ENCODE results near the gene UBL5.
"Not testable (repeated sequence)": the region's sequence is repeated elsewhere in the genome, so short reads cannot be mapped to it uniquely, and the experiment has no call there.

Gene UBL5

GRCh38 chr19:9827289-9828238 is at the start of gene UBL5:
Gene UBL5, plus strand, starts transcription at chr19:9827918. Its CDS starts 420 bp downstream, at chr19:9828338.
- peak; percentile 90 for DNase-seq

GRCh38 chr19:9782338-9782737 is 45.4 kb upstream of the UBL5 start:
- no peak for DNase-seq

GRCh38 chr19:9784163-9784496 is 43.6 kb upstream of the UBL5 start:
- not testable (repeated sequence) for DNase-seq

DNA sequence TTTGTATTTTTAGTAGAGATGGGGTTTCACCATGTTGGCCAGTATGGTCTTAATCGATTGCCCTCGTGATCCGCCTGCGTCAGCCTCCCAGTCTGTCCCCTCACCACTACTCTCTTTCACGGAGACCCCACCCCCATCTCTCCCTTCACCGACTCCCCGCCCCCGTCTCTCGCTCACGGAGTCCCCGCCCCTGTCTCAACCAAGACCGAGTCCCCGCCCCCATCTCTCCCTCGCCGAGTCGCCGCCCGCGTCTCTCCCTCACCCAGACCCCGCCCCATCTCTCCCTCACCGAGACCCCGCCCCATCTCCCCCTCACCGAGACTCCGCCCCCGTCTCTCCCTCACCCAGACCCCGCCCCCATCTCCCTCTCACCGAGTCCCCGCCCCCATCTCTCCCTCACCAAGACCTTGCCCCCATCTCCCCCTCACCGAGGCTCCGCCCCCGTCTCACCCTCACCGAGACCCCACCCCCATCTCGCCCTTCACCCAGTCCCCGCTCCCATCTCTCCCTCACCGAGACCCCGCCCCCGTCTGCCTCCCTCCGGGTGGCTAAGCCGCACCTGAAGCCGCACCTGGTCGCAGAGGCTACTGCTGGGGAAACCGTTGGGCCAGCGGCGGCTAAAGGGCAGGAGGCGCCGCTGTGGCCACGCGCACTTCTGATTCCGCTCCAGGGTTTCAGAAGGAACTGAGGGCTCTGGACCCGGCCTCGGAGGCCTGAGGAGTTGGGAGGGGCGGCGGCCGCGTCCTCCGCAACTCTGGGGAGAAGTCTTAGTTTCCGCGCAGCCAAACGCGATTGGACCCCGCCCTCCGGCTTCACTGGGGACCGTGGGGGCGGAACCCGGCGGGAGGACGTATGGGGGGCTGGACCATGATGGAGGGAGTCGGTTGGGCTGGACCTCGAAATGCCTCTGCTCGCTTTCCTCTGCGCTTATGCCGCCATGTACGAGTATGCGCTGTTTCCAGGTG is 42.1 kb upstream of the UBL5 start:
- DNase-seq = peak; percentile 98

GRCh38 chr19:9786342-9786741 is 41.4 kb upstream of the UBL5 start:
- DNase-seq = no peak

- DNase-seq = no peak
Measured at GRCh38 chr19:9786819-9787218, 40.9 kb upstream of the UBL5 start.

DNA sequence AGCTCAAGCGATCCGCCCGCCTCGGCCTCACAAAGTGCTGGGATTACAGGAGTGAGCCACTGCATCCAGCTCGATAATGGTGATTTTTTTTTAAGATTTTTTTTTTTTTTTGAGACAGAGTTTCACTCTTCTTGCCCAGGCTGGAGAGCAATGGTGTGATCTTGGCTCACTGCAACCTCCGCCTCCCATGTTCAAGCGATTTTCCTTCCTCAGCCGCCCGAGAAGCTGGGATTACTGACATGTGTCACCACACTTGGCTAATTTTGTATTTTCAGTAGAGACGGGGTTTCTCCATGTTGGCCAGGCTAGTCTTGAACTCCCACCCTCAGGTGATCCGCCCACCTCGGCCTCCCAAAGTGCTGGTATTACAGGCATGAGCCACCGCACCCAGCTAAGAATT is 39.1 kb upstream of the UBL5 start:
- not testable (repeated sequence) for DNase-seq

- DNase-seq = no peak
Measured at GRCh38 chr19:9789066-9789465, 38.7 kb upstream of the UBL5 start.

DNA sequence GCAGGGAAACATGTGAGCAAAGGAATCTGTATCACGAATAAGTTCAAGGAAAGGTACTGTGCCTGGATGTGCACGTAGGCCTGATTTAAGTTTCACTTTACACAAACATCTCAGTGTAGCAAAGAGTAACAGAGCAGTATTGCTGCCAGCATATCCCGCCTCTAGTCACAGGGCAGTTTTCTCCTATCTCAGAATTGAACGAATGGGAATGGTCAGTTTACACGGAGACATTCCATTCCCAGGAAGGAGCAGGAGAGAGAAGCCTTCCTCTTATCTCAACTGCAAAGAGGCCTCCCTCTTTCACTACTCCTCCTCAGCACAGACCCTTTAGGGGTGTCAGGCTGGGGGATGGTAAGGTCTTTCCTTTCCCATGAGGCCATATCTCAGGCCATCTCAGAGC is 38.1 kb upstream of the UBL5 start:
- DNase-seq = not testable (repeated sequence)

- not testable (repeated sequence) for DNase-seq
Measured at GRCh38 chr19:9791073-9791367, 36.7 kb upstream of the UBL5 start.

- DNase-seq = peak; percentile 87
Measured at GRCh38 chr19:9791552-9792205, 36.0 kb upstream of the UBL5 start.

- DNase-seq = peak; percentile 60
Measured at GRCh38 chr19:9792206-9793070, 35.3 kb upstream of the UBL5 start.

DNA sequence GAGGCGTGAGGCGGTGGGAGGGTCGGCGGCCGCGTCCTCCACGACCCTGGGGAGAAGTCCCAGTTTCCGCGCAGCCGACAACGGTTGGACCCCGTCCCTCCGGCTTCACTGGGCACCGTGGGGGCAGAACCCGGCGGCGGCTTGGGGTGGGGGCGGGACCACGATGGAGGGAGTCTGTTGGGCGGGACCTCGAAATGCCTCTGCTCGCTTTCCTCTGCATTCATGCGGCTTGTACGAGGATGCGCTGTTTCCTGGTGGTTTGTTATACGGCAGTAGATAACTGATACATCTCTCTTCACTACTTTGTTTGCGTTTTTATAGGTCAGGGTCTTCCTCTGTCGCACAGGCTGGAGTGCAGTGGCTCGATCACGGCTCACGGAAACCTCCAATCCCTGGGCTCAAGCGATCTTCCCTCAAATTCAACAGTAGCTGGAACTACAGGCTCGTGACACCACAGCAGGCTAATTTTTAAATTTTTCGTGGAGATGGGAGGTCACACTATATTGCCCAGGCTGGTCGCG is 34.6 kb upstream of the UBL5 start:
- no peak for DNase-seq

GRCh38 chr19:9796113-9796773 is 31.5 kb upstream of the UBL5 start:
- peak; percentile 47 for DNase-seq

- DNase-seq = no peak
Measured at GRCh38 chr19:9797871-9798270, 29.8 kb upstream of the UBL5 start.

DNA sequence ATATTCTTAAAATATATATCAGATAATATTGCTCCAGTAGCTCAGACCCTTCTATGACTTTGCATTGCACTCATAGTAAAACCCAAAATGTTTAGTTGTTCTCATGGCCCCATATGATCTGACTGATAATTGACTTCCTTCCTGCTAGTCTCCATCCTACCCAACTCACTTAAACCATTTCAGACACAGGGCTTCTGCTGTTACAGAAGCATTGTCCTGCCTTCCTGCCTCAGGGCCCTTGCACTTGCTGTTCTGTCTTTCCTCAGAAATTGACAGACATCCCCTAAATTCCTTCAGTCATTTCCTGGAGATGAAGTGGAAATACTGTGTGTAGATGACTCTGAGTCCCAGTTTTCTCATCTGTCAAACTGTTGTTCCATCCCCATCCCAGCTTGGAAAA is 28.6 kb upstream of the UBL5 start:
- no peak for DNase-seq

DNA sequence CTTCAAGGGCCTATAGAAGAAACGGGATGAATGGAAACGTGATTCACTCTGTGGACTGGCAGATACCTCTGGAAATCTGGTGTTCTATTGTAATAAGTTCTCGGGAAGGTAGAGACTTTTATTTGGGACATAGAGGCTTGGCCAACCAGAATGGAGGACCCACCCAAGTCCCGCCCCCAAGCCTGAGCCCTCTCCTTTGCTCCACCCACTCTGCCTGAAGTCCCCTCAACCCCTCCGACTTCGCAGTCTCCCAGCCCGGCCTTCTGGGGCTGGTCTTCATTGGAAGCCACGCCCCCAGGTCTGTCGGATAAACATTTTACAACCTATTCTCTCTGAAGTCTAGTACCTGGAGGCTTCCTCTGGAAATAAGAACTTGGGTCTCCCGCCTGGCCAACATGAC is 25.7 kb upstream of the UBL5 start:
- no peak for DNase-seq

- no peak for DNase-seq
Measured at GRCh38 chr19:9806803-9807202, 20.9 kb upstream of the UBL5 start.

DNA sequence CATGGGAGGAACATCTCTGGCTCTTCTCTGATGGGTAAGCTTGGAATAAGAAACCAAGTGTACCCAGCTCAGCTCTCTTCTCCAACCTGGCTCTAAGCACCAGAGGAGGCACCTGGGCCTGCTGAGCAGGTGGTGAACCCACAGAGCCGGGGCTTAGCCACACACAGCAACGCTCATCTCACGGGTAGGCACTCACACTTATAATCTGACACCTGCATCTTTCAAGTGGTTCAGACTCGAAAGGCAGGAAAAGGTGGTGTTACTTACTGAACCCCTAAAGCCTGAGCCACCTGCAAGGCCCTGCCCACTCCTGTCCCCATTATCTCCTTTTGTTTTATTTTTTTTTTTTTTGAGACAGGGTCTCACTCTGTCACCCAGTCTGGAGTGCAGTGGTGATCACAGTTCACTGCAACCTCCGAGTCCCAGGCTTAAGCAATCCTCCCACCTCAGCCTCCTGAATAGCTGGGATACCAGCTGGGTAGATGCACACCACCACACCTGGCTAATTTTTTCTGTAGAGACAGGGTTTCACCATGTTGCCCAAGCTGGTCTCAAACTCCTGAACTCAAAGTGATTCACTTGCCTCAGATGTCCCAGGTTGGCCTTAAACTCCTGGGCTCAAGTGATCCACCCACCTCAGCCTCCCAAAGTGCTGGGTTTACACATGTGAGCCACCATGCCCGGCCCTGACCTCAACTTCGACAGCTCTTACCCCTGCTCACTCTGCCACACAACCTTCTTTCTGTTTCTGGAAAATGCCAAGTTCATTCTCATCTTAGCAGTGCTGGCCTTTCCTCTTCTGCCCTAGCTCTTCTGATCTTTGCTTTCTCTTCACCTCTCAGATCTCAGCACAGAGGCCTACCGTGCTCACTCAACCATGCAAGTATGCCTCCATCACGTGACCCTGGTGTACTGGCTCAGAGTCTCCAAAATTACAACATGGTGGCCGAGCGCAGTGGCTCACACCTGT is 18.6 kb upstream of the UBL5 start:
- DNase-seq = no peak

DNA sequence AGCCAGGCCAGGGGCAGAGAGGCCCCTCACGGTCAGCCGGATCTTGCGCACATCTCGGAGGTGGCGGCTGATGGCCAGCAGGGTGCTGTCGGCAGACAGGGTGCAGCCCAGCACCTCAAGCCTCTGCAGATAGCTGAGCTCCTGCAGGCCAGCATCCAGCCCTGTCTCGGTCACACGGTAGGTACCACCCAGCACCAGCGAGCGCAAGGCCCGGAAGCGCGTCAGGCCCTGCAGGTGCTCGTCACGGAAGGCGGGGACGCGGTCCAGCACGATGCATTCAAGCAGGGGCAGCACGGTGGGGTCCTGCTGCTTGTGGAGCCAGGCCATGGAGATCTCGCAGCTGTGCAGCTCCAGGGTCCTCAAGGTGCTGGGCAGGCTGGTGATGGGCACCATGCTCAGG is 16.6 kb upstream of the UBL5 start:
- DNase-seq = no peak

All from NK-92 treated with Interleukin-12 subunit alpha and Interleukin-12 subunit beta, amount 100 ng/mL, for 24 hours (cell line).